TTC549 (cell line): ENCODE data around the gene TNNT2.

ENCODE experiments used
- FAIRE-seq: peaks from 2 replicates; lab custom pipeline; 2012; peaks lifted over from hg19 to GRCh38; lab: Jason Lieb, UNC

The TNNT2 gene

GRCh38 chr1:201376464-201377374, 761 bp downstream of the TNNT2 start:
- FAIRE-seq: peak; percentile 63

- FAIRE-seq: no peak
Measured at GRCh38 chr1:201376107-201376463, 1.4 kb downstream of the TNNT2 start.

GRCh38 chr1:201375169-201375568, 2.3 kb downstream of the TNNT2 start:
- FAIRE-seq: no peak

- no peak for FAIRE-seq
Measured at GRCh38 chr1:201374364-201374763, 3.1 kb downstream of the TNNT2 start.

- FAIRE-seq: no peak
Measured at GRCh38 chr1:201371792-201372191, 5.7 kb downstream of the TNNT2 start.

- FAIRE-seq: no peak
Measured at GRCh38 chr1:201371276-201371675, 6.2 kb downstream of the TNNT2 start.

- FAIRE-seq: no peak
Measured at GRCh38 chr1:201370500-201370899, 7.0 kb downstream of the TNNT2 start.

- FAIRE-seq: no peak
Measured at GRCh38 chr1:201369209-201369608, 8.3 kb downstream of the TNNT2 start.

- no peak for FAIRE-seq
Measured at GRCh38 chr1:201366696-201367095, 10.8 kb downstream of the TNNT2 start.

GRCh38 chr1:201365251-201365650, 12.2 kb downstream of the TNNT2 start:
- FAIRE-seq: no peak

- no peak for FAIRE-seq
Measured at GRCh38 chr1:201364808-201365105, 12.7 kb downstream of the TNNT2 start.

GRCh38 chr1:201363467-201363866, 14.0 kb downstream of the TNNT2 start:
- FAIRE-seq: no peak

- no peak for FAIRE-seq
Measured at GRCh38 chr1:201362906-201363305, 14.6 kb downstream of the TNNT2 start.

- peak; percentile 5 for FAIRE-seq
Measured at GRCh38 chr1:201361652-201362504, 15.6 kb downstream of the TNNT2 start.

- no peak for FAIRE-seq
Measured at GRCh38 chr1:201360901-201361651, 16.4 kb downstream of the TNNT2 start.

- FAIRE-seq: no peak
Measured at GRCh38 chr1:201360486-201360885, 17.0 kb downstream of the TNNT2 start.

- no peak for FAIRE-seq
Measured at GRCh38 chr1:201359873-201360210, 17.6 kb downstream of the TNNT2 start.

- FAIRE-seq: no peak
Measured at GRCh38 chr1:201359031-201359872, 18.2 kb downstream of the TNNT2 start.

- FAIRE-seq: no peak
Measured at GRCh38 chr1:201358596-201358995, 18.9 kb downstream of the TNNT2 start.

GRCh38 chr1:201357636-201358348, 19.7 kb downstream of the TNNT2 start:
- FAIRE-seq: no peak

- no peak for FAIRE-seq
Measured at GRCh38 chr1:201357211-201357610, 20.3 kb downstream of the TNNT2 start.
